GM23338 (cell line): Measurements from ENCODE around the gene SSTR3. TPM values are rescaled to one million over a fixed set of nuclear protein-coding genes. Genes with fewer than 3 reads are reported as not detected.

Experiments
- EZH2phosphoT487 ChIP-seq: fragments of 200-600 bp; sonication (generic); IDR thresholded peaks from one replicate; pipeline ENCODE4 v1.8.1; 2018; ENCODE audit warnings: antibody characterized with exemption; ENCODE audit not compliant: unreplicated experiment
- JUNB ChIP-seq: IDR thresholded peaks from one replicate; pipeline ENCODE4 v1.6.1; 2016; ENCODE audit warnings: antibody characterized with exemption; ENCODE audit not compliant: unreplicated experiment
- ZNF114 ChIP-seq: fragments of 250-450 bp; sonication (Bioruptor Pico); IDR thresholded peaks from 2 replicates; pipeline ENCODE4 v1.5.0; 2020; ENCODE audit warnings: mild to moderate bottlenecking, moderate library complexity
- polyA plus RNA-seq: library from polyadenylated mRNA; unstranded; fragments of >200 nt; fragmentation: Nextera tagmentation; extraction: Ambion mirVana; gene quantifications from 2 replicates; pipeline ENCODE4 v1.2.1, GENCODE V29; 2016
- total RNA-seq: library from RNA; depleted of rRNA; stranded (reverse); fragments of >200 nt; shearing (Covaris generic); gene quantifications from 2 replicates; pipeline ENCODE4 v1.2.3, GENCODE V29; 2014
- TF ChIP-seq, protein P1 (sequence below): fragments of 250-450 bp; sonication (Bioruptor Pico); IDR thresholded peaks from 2 replicates; pipeline ENCODE4 v1.5.0; 2020; ENCODE audit warnings: mild to moderate bottlenecking, moderate library complexity
- TF ChIP-seq, protein P2 (sequence below): IDR thresholded peaks from 2 replicates; pipeline ENCODE4 v1.6.1; 2016; ENCODE audit warnings: antibody characterized with exemption
- TF ChIP-seq, protein P3 (sequence below), 2 experiments: fragments of 200-600 bp in 1 of 2; sonication (generic) in 1 of 2; conservative IDR thresholded peaks; 2 replicates each; pipeline versions ENCODE4 v1.5.1 to v1.6.1; 2016 to 2017; ENCODE audit warnings: antibody characterized with exemption in 2 of 2, low read depth in 2 of 2, mild to moderate bottlenecking in 2 of 2, moderate library complexity in 1 of 2

The SSTR3 gene
- total and polyA plus RNA-seq, 2 experiments from 2014 or later, result 0.66 TPM; not detected in 1

DNA sequence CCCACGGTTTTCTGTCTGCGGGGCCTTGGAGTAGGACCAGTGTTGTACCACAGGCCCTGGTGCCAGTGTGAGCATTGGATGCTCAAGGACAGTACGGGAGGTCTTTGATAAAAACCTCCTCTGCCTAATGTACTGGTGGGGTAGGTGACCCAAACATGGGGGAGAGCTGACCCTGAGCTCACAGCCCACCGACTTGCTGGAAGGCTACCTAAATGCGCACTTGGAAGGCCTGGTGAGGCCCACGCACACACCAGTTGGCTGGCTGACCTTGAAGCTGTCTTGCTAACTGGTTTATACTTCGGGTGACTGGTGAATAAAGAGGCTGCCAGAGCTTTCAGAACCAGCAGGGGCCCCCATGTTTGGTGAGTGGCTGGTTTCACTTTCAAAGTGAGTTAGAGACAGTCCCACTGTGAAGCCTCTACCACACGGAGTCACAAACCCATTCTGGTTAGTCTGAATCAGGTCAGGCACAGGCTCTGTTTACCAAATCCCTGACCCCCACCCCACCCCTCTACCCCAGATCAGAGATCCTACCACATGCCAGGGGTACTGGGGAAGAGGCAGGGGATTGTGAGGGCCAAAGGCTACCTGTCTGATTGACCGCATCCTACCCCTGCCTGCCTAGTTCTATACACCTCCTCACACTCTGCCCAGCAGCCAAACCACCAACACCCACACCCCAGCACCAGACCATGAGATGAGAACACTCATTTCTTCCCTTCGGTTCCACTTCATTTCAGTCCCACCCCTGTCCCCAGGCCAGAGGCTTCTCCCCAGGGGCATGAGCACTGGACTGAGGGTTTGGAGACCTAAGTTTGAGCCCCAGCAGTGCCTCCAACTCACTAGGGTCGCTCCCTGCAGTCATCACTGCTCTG is 49.8 kb downstream of the SSTR3 start (continued):
- TF ChIP-seq, protein P1, sequence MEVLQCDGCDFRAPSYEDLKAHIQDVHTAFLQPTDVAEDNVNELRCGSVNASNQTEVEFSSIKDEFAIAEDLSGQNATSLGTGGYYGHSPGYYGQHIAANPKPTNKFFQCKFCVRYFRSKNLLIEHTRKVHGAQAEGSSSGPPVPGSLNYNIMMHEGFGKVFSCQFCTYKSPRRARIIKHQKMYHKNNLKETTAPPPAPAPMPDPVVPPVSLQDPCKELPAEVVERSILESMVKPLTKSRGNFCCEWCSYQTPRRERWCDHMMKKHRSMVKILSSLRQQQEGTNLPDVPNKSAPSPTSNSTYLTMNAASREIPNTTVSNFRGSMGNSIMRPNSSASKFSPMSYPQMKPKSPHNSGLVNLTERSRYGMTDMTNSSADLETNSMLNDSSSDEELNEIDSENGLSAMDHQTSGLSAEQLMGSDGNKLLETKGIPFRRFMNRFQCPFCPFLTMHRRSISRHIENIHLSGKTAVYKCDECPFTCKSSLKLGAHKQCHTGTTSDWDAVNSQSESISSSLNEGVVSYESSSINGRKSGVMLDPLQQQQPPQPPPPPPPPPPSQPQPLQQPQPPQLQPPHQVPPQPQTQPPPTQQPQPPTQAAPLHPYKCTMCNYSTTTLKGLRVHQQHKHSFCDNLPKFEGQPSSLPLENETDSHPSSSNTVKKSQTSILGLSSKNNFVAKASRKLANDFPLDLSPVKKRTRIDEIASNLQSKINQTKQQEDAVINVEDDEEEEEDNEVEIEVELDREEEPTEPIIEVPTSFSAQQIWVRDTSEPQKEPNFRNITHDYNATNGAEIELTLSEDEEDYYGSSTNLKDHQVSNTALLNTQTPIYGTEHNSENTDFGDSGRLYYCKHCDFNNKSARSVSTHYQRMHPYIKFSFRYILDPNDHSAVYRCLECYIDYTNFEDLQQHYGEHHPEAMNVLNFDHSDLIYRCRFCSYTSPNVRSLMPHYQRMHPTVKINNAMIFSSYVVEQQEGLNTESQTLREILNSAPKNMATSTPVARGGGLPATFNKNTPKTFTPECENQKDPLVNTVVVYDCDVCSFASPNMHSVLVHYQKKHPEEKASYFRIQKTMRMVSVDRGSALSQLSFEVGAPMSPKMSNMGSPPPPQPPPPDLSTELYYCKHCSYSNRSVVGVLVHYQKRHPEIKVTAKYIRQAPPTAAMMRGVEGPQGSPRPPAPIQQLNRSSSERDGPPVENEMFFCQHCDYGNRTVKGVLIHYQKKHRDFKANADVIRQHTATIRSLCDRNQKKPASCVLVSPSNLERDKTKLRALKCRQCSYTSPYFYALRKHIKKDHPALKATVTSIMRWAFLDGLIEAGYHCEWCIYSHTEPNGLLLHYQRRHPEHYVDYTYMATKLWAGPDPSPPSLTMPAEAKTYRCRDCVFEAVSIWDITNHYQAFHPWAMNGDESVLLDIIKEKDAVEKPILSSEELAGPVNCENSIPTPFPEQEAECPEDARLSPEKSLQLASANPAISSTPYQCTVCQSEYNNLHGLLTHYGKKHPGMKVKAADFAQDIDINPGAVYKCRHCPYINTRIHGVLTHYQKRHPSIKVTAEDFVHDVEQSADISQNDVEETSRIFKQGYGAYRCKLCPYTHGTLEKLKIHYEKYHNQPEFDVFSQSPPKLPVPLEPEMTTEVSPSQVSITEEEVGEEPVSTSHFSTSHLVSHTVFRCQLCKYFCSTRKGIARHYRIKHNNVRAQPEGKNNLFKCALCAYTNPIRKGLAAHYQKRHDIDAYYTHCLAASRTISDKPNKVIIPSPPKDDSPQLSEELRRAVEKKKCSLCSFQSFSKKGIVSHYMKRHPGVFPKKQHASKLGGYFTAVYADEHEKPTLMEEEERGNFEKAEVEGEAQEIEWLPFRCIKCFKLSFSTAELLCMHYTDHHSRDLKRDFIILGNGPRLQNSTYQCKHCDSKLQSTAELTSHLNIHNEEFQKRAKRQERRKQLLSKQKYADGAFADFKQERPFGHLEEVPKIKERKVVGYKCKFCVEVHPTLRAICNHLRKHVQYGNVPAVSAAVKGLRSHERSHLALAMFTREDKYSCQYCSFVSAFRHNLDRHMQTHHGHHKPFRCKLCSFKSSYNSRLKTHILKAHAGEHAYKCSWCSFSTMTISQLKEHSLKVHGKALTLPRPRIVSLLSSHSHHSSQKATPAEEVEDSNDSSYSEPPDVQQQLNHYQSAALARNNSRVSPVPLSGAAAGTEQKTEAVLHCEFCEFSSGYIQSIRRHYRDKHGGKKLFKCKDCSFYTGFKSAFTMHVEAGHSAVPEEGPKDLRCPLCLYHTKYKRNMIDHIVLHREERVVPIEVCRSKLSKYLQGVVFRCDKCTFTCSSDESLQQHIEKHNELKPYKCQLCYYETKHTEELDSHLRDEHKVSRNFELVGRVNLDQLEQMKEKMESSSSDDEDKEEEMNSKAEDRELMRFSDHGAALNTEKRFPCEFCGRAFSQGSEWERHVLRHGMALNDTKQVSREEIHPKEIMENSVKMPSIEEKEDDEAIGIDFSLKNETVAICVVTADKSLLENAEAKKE (CRISPR knock-in tag), result no peak
- TF ChIP-seq ZNF114 (CRISPR knock-in tag) (no peak), JUNB (no peak), EZH2phosphoT487 (no peak)
- TF ChIP-seq, protein P2, sequence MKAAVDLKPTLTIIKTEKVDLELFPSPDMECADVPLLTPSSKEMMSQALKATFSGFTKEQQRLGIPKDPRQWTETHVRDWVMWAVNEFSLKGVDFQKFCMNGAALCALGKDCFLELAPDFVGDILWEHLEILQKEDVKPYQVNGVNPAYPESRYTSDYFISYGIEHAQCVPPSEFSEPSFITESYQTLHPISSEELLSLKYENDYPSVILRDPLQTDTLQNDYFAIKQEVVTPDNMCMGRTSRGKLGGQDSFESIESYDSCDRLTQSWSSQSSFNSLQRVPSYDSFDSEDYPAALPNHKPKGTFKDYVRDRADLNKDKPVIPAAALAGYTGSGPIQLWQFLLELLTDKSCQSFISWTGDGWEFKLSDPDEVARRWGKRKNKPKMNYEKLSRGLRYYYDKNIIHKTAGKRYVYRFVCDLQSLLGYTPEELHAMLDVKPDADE, result no peak
- TF ChIP-seq, protein P3, sequence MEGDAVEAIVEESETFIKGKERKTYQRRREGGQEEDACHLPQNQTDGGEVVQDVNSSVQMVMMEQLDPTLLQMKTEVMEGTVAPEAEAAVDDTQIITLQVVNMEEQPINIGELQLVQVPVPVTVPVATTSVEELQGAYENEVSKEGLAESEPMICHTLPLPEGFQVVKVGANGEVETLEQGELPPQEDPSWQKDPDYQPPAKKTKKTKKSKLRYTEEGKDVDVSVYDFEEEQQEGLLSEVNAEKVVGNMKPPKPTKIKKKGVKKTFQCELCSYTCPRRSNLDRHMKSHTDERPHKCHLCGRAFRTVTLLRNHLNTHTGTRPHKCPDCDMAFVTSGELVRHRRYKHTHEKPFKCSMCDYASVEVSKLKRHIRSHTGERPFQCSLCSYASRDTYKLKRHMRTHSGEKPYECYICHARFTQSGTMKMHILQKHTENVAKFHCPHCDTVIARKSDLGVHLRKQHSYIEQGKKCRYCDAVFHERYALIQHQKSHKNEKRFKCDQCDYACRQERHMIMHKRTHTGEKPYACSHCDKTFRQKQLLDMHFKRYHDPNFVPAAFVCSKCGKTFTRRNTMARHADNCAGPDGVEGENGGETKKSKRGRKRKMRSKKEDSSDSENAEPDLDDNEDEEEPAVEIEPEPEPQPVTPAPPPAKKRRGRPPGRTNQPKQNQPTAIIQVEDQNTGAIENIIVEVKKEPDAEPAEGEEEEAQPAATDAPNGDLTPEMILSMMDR (conservative IDR thresholded peaks at IDR 0.05; ENCODE audit: low read depth in 2 of 2), result no peak
